Measurements from ENCODE around the gene CACNG5.

Gene CACNG5

GRCh38 chr17:66810951-66811682 is 23.8 kb upstream of the CACNG5 start:
- no peak overlapping the region for H3K4me3 ChIP-seq
- no peak overlapping the region for H3K27ac ChIP-seq
- TF ChIP-seq, protein P1, sequence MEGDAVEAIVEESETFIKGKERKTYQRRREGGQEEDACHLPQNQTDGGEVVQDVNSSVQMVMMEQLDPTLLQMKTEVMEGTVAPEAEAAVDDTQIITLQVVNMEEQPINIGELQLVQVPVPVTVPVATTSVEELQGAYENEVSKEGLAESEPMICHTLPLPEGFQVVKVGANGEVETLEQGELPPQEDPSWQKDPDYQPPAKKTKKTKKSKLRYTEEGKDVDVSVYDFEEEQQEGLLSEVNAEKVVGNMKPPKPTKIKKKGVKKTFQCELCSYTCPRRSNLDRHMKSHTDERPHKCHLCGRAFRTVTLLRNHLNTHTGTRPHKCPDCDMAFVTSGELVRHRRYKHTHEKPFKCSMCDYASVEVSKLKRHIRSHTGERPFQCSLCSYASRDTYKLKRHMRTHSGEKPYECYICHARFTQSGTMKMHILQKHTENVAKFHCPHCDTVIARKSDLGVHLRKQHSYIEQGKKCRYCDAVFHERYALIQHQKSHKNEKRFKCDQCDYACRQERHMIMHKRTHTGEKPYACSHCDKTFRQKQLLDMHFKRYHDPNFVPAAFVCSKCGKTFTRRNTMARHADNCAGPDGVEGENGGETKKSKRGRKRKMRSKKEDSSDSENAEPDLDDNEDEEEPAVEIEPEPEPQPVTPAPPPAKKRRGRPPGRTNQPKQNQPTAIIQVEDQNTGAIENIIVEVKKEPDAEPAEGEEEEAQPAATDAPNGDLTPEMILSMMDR (IDR thresholded peaks at IDR 0.05) = no peak
- DNase-seq (ENCODE audit: low spot score) = no peak

DNA sequence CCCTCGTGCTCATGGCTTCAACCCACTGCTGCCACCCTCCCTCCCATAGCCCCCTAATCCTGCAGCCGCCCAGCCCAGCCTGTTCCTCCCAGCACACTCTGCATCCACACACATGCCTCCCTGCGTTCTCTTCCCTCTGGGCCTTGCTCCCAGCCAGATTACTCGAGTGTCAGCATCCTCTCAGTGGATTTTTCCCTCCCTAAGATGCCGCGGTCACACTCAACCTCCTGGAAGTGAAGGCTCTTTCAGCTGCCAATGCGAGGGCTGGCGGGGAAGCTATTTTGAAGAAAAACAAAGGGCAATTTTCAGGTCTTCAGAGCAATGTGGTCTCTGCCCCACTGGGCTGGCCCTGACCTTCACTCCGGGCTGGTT is 23.2 kb upstream of the CACNG5 start:
- TF ChIP-seq, protein P1 (IDR thresholded peaks at IDR 0.05) = no peak
- no peak overlapping the region for H3K4me3 ChIP-seq
- H3K27ac ChIP-seq = no peak overlapping the region
- DNase-seq (ENCODE audit: low spot score) = no peak

DNA sequence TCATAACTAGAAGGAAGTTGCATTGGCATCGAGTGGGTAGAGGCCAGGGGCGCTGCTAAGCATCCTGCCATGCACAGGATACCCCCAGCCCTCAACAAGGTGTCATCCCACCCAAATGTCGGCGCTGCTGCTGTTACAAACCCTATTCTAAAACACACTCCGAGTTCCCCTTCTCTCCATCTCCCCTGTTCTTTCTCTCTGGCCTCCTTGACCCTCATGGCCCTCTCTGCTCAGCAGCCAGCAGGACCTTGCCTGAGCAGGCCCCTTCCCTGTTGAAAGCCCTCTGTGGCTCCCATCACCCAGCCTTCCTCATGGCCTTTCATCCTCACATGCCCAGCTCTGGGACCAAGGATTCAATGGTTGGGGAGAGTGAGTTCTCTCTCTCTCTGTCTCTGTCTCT is 22.3 kb upstream of the CACNG5 start:
- Histone ChIP-seq H3K4me3 (no peak overlapping the region), H3K27ac (no peak overlapping the region)
- DNase-seq (ENCODE audit: low spot score) = no peak
- TF ChIP-seq, protein P1 (IDR thresholded peaks at IDR 0.05) = no peak

DNA sequence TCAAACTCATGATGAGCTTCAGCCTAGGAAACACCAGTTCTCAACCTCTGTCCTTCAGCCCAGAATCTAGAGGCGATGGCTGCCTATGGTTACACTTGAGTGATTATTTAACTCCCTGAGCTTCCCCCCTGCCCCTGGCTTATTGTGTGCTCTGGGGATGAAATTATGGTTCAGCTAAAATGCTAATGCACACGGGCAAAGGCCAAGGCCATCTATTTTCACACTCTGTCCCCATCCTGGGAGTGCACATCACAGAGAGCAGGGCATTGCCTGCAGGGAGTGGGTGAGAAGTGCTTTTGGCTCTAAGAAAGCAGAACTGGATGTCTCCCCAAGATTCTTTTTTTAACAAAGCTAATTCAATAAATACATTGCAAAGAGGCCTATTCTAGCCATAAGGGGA is 21.6 kb upstream of the CACNG5 start:
- no peak overlapping the region for H3K4me3 ChIP-seq
- H3K27ac ChIP-seq = no peak overlapping the region
- no peak for DNase-seq (ENCODE audit: low spot score)
- TF ChIP-seq, protein P1 (IDR thresholded peaks at IDR 0.05) = no peak

DNA sequence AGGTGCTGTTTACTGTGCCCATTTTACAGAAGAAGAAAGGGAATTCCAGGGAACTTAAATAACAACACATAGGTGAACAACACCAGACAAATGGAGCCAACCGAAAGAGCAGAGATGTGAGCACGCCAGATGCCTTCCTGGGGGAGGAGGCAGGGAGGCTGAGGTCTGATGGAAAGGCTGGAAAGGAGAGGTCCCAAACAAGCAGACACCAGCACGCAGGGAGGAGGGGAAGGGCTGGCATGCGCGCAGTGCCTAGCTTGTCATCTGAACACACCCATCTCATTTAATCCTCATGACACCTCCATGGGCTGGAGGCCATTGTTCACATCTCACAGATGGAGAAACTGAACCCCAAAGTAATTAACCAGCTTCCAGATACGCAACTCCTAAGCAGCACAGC is 20.9 kb upstream of the CACNG5 start:
- no peak for DNase-seq (ENCODE audit: low spot score)
- Histone ChIP-seq H3K4me3 (no peak overlapping the region), H3K27ac (no peak overlapping the region)
- TF ChIP-seq, protein P1 (IDR thresholded peaks at IDR 0.05) = no peak

GRCh38 chr17:66814570-66814969 is 20.3 kb upstream of the CACNG5 start:
- Histone ChIP-seq H3K27ac (no peak overlapping the region), H3K4me3 (no peak overlapping the region)
- DNase-seq (ENCODE audit: low spot score) = no peak
- TF ChIP-seq, protein P1 (IDR thresholded peaks at IDR 0.05) = no peak

GRCh38 chr17:66817750-66818149 is 17.2 kb upstream of the CACNG5 start:
- DNase-seq (ENCODE audit: low spot score) = no peak
- Histone ChIP-seq H3K27ac (no peak overlapping the region), H3K4me3 (no peak overlapping the region)
- TF ChIP-seq, protein P1 (IDR thresholded peaks at IDR 0.05) = no peak

Measured in coronary artery (tissue), 2 donors.